Endothelial cell of umbilical vein (primary cell): ENCODE data around the gene LYRM7. TPM values are rescaled to one million over a fixed set of nuclear protein-coding genes. Genes with fewer than 3 reads are reported as not detected.

ENCODE experiments used
- BruUV-seq: library from RNA; stranded (reverse); fragments of 400-500 nt; replicated peaks from 2 replicates; lab custom pipeline; 2021; lab: Mats Ljungman, UMichigan
- CTCF ChIA-PET: fragments of 300-600, 350-600 bp; sonication (Branson Sonifier 250); formaldehyde crosslinking; loops from one replicate; lab custom pipeline; 2021; ENCODE audit warnings: antibody characterized with exemption, inconsistent platforms; lab: Charles Lee
- POLR2A ChIA-PET: fragments of 300-600, 350-600 bp; sonication (Branson Sonifier 250); formaldehyde crosslinking; loops from one replicate; lab custom pipeline; 2021; ENCODE audit warnings: antibody characterized with exemption, inconsistent platforms; lab: Charles Lee
- DNase-seq: peaks from one replicate; pipeline ENCODE4 v3.0.0-alpha.2; 2011; ENCODE audit warnings: low read depth, low spot score
- FAIRE-seq: peaks from 2 replicates; lab custom pipeline; 2011; peaks lifted over from hg19 to GRCh38; lab: Jason Lieb, UNC
- H2AFZ ChIP-seq: 2 replicates; pipeline ENCODE4 v1.6.0; 2012; ENCODE audit warnings: low read depth, low read length, control low read depth, inconsistent platforms
- H3K27ac ChIP-seq: 2 replicates; pipeline ENCODE4 v1.5.1; 2011; ENCODE audit warnings: low read depth, mild to moderate bottlenecking, control low read depth, low read length, moderate library complexity; ENCODE audit not compliant: insufficient read depth
- H3K27me3 ChIP-seq, 2 experiments: 2 replicates each; pipeline versions ENCODE4 v1.6.0 to v1.6.1; 2011; ENCODE audit warnings: low read length in 2 of 2, mixed read lengths in 1 of 2; ENCODE audit not compliant: control insufficient read depth in 2 of 2, insufficient read depth in 2 of 2
- H3K36me3 ChIP-seq, 2 experiments: 2 replicates in 1 of 2; 3 replicates in 1 of 2; pipeline ENCODE4 v1.5.1; 2011; ENCODE audit warnings: low read length in 2 of 2, mild to moderate bottlenecking in 1 of 2, moderate library complexity in 1 of 2; ENCODE audit not compliant: control insufficient read depth in 2 of 2, insufficient read depth in 2 of 2; ENCODE audit errors: extremely low read depth in 1 of 2
- H3K4me1 ChIP-seq: 3 replicates; pipeline ENCODE4 v1.5.1; 2011; ENCODE audit warnings: mild to moderate bottlenecking, low read length; ENCODE audit not compliant: control insufficient read depth, insufficient read depth; ENCODE audit errors: extremely low read depth
- H3K4me2 ChIP-seq: 2 replicates; pipeline ENCODE4 v1.6.1; 2011; ENCODE audit warnings: low read length, control low read depth, mixed read lengths; ENCODE audit not compliant: insufficient read depth
- H3K4me3 ChIP-seq, 3 experiments: fragments of 200-600 bp in 1 of 3; sonication (generic), shearing (Covaris generic) in 1 of 3; replicated peaks in 1 of 3; 2 replicates each; pipeline ENCODE4 v1.5.1; 2011 to 2016; ENCODE audit warnings: control low read depth in 3 of 3, low read length in 3 of 3, mild to moderate bottlenecking in 2 of 3, inconsistent platforms in 1 of 3, low read depth in 1 of 3, moderate library complexity in 1 of 3; ENCODE audit not compliant: insufficient read depth in 1 of 3
- H3K79me2 ChIP-seq: 2 replicates; pipeline ENCODE4 v1.6.0; 2012; ENCODE audit warnings: low read length, inconsistent platforms; ENCODE audit not compliant: control insufficient read depth, insufficient read depth
- H3K9ac ChIP-seq: replicated peaks from 2 replicates; pipeline ENCODE3; 2011; ENCODE audit warnings: low read length, control low read depth; ENCODE audit not compliant: insufficient read depth; ENCODE audit errors: extremely low read depth
- H3K9me1 ChIP-seq: replicated peaks from 3 replicates; pipeline ENCODE4 v1.6.0; 2011; ENCODE audit warnings: mild to moderate bottlenecking, low read length; ENCODE audit not compliant: control insufficient read depth, insufficient read depth; ENCODE audit errors: extremely low read depth
- H3K9me3 ChIP-seq: replicated peaks from 2 replicates; pipeline ENCODE4 v1.5.1; 2012; ENCODE audit warnings: low read length, inconsistent platforms; ENCODE audit not compliant: control insufficient read depth, insufficient read depth
- H4K20me1 ChIP-seq: replicated peaks from 2 replicates; pipeline ENCODE3; 2011; ENCODE audit warnings: mild to moderate bottlenecking, low read length; ENCODE audit not compliant: control insufficient read depth, insufficient read depth; ENCODE audit errors: extremely low read depth
- CTCF ChIP-seq, 2 donors: IDR thresholded peaks; 1 replicate in 1 of 2; 2 replicates in 1 of 2; pipeline ENCODE4 v1.5.1; 2011; ENCODE audit warnings: low read length in 2 of 2, mild to moderate bottlenecking in 2 of 2, moderate library complexity in 2 of 2, control low read depth in 1 of 2, inconsistent platforms in 1 of 2, low read depth in 1 of 2; ENCODE audit not compliant: insufficient read depth in 1 of 2; ENCODE audit errors: extremely low read depth in 1 of 2
- EZH2 ChIP-seq: IDR thresholded peaks from 2 replicates; pipeline ENCODE4 v1.6.1; 2012; ENCODE audit warnings: borderline replicate concordance, low read depth, mild to moderate bottlenecking, moderate library complexity, low read length, inconsistent platforms; ENCODE audit not compliant: severe bottlenecking
- FOS ChIP-seq: IDR thresholded peaks from 2 replicates; pipeline ENCODE4 v1.6.1; 2011; ENCODE audit warnings: mild to moderate bottlenecking, low read length, moderate library complexity, borderline replicate concordance; ENCODE audit not compliant: insufficient read depth
- GATA2 ChIP-seq: IDR thresholded peaks from 2 replicates; pipeline ENCODE4 v1.7.0; 2011; ENCODE audit warnings: low read depth, mild to moderate bottlenecking, moderate library complexity, mixed read lengths, low read length; ENCODE audit not compliant: insufficient read length, insufficient read depth
- JUN ChIP-seq: IDR thresholded peaks from 2 replicates; pipeline ENCODE4 v1.6.1; 2011; ENCODE audit warnings: borderline replicate concordance, low read depth; ENCODE audit not compliant: insufficient read length, insufficient read depth
- MAX ChIP-seq: IDR thresholded peaks from 2 replicates; pipeline ENCODE4 v1.6.1; 2011; ENCODE audit not compliant: insufficient read depth, insufficient read length
- MYC ChIP-seq: IDR thresholded peaks from one replicate; pipeline ENCODE4 v1.6.1; 2011; ENCODE audit warnings: mild to moderate bottlenecking, low read depth, low read length
- POLR2A ChIP-seq: IDR thresholded peaks from 2 replicates; pipeline ENCODE4 v1.6.1; 2012; ENCODE audit warnings: low read depth, mild to moderate bottlenecking, control low read depth, low read length
- POLR2AphosphoS5 ChIP-seq: IDR thresholded peaks from 2 replicates; pipeline ENCODE4 v1.6.1; 2012; ENCODE audit warnings: low read depth, mild to moderate bottlenecking, control low read depth, low read length, moderate library complexity; ENCODE audit not compliant: insufficient read depth
- dilution Hi-C: fragments of 300-500 bp; cut with MboI; formaldehyde crosslinking; loops from one replicate; pipeline ENCODE4 v1.15.0; 2019; ENCODE audit warnings: low sequenced_read_pairs; ENCODE audit not compliant: extremely low pct_ligation_motif_present
- intact Hi-C: fragments of 100-400 bp; cut with micrococcal nuclease; formaldehyde crosslinking; loops from one replicate; pipeline ENCODE4 v1.10.0; 2022
- polyA plus RNA-seq, 4 experiments: library from polyadenylated mRNA; depleted of rRNA in 3 of 4; stranded (reverse) in 3 of 4; unstranded in 1 of 4; fragments of >200 nt; gene quantifications; 2 replicates each; pipeline versions ENCODE4 v1.2.1 to v1.2.3, GENCODE V29; 2011 to 2012; ENCODE audit warnings: missing spikeins in 1 of 4
- total RNA-seq: library from RNA; stranded (reverse); gene quantifications from 2 replicates; pipeline ENCODE4 v1.2.3, GENCODE V29; 2021

LYRM7 gene
- total and polyA plus RNA-seq, 2 donors (not counting 3 experiments of a cell fraction or from before 2014, with no cell fraction given), result 0.88 to 7.5 TPM

GRCh38 chr5:131156957-131157356 is 13.8 kb upstream of the LYRM7 start:
- TF ChIP-seq FOS (no peak), GATA2 (no peak), MYC (no peak), CTCF (IDR thresholded peaks at IDR 0.05; ENCODE audit: extremely low read depth in 1 of 2, insufficient read depth in 1 of 2, low read depth in 1 of 2, low read length in 2 of 2) (no peak), POLR2A (no peak), EZH2 (no peak), POLR2AphosphoS5 (no peak), JUN (no peak), MAX (no peak)
- Histone ChIP-seq H3K27me3 (no peaks in the 10 kb centered on the region), H3K4me3 (no peak overlapping the region), H3K9ac (no peak overlapping the region), H3K9me1 (no peaks in the 10 kb centered on the region), H3K4me1 (no peaks in the 10 kb centered on the region), H3K9me3 (no peaks in the 10 kb centered on the region), H3K36me3 (peaks cover 6 to 25% of the 10 kb centered on the region in 2 experiments), H3K79me2 (peaks cover 17% of the 10 kb centered on the region), H3K4me2 (no peak overlapping the region), H3K27ac (no peak overlapping the region), H2AFZ (no peak overlapping the region), H4K20me1 (no peaks in the 10 kb centered on the region)
- no peak for FAIRE-seq
- intact Hi-C loops, result no loop called here
- POLR2A ChIA-PET, result no interaction called here
- no TSS peak for BruUV-seq
- dilution Hi-C loops, result no loop called here
- no peak for DNase-seq
- CTCF ChIA-PET, result no interaction called here
